Breast epithelium (tissue), 3 donors: Measurements from ENCODE around the gene RPS18.

Experiments
- CTCF ChIP-seq, 3 donors: fragments of 450-650 bp; IDR thresholded peaks; one replicate each; pipeline ENCODE4 v1.5.1; 2016 to 2017; ENCODE audit warnings: antibody characterized with exemption in 3 of 3, mild to moderate bottlenecking in 3 of 3, moderate library complexity in 3 of 3
- POLR2A ChIP-seq: fragments of 450-650 bp; IDR thresholded peaks from one replicate; pipeline ENCODE4 v1.6.1; 2016; ENCODE audit warnings: antibody characterized with exemption, mild to moderate bottlenecking, moderate library complexity

DNA sequence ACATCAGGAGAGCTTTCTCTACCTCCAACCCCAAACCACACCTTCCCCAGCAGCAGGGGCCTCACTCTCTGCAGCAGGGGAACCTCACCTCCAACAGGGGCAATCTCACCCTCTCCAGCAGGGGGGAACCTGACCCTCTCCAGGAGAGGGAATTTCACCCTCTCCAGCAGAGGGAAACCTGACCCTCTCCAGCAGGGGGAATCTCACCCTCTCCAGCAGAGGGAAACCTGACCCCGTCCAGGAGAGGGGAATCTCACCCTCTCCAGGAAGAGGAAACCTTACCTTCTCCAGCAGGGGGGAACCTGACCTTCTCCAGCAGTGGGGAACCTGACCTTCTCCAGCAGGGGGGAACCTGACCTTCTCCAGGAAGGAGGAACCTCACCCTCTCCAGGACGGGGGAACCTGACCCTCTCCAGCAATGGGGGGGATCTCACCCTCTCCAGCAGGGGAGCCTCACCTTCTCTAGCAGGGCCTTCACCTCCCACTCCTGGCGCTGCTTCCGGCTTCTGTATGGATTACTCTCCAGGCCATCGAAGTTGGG is 8.2 kb downstream of the RPS18 start:
- TF ChIP-seq CTCF (IDR thresholded peaks at IDR 0.05) (peak in 2 of 3 donors; percentile 37 to 39), POLR2A (no peak)
